Endothelial cell of umbilical vein (primary cell): Measurements from ENCODE around the gene KDM4B. TPM values are rescaled to one million over a fixed set of nuclear protein-coding genes. Genes with fewer than 3 reads are reported as not detected.

Experiments used
- BruUV-seq: library from RNA; stranded (reverse); fragments of 400-500 nt; replicated peaks from 2 replicates; lab custom pipeline; 2021; lab: Mats Ljungman, UMichigan
- CTCF ChIA-PET: fragments of 300-600, 350-600 bp; sonication (Branson Sonifier 250); formaldehyde crosslinking; loops from one replicate; lab custom pipeline; 2021; ENCODE audit warnings: antibody characterized with exemption, inconsistent platforms; lab: Charles Lee
- POLR2A ChIA-PET: fragments of 300-600, 350-600 bp; sonication (Branson Sonifier 250); formaldehyde crosslinking; loops from one replicate; lab custom pipeline; 2021; ENCODE audit warnings: antibody characterized with exemption, inconsistent platforms; lab: Charles Lee
- DNase-seq: peaks from one replicate; pipeline ENCODE4 v3.0.0-alpha.2; 2011; ENCODE audit warnings: low read depth, low spot score
- FAIRE-seq: peaks from 2 replicates; lab custom pipeline; 2011; peaks lifted over from hg19 to GRCh38; lab: Jason Lieb, UNC
- H2AFZ ChIP-seq: 2 replicates; pipeline ENCODE4 v1.6.0; 2012; ENCODE audit warnings: low read depth, low read length, control low read depth, inconsistent platforms
- H3K27ac ChIP-seq: 2 replicates; pipeline ENCODE4 v1.5.1; 2011; ENCODE audit warnings: low read depth, mild to moderate bottlenecking, control low read depth, low read length, moderate library complexity; ENCODE audit not compliant: insufficient read depth
- H3K27me3 ChIP-seq, 2 experiments: 2 replicates each; pipeline versions ENCODE4 v1.6.0 to v1.6.1; 2011; ENCODE audit warnings: low read length in 2 of 2, mixed read lengths in 1 of 2; ENCODE audit not compliant: control insufficient read depth in 2 of 2, insufficient read depth in 2 of 2
- H3K36me3 ChIP-seq, 2 experiments: 2 replicates in 1 of 2; 3 replicates in 1 of 2; pipeline ENCODE4 v1.5.1; 2011; ENCODE audit warnings: low read length in 2 of 2, mild to moderate bottlenecking in 1 of 2, moderate library complexity in 1 of 2; ENCODE audit not compliant: control insufficient read depth in 2 of 2, insufficient read depth in 2 of 2; ENCODE audit errors: extremely low read depth in 1 of 2
- H3K4me1 ChIP-seq: 3 replicates; pipeline ENCODE4 v1.5.1; 2011; ENCODE audit warnings: mild to moderate bottlenecking, low read length; ENCODE audit not compliant: control insufficient read depth, insufficient read depth; ENCODE audit errors: extremely low read depth
- H3K4me2 ChIP-seq: 2 replicates; pipeline ENCODE4 v1.6.1; 2011; ENCODE audit warnings: low read length, control low read depth, mixed read lengths; ENCODE audit not compliant: insufficient read depth
- H3K4me3 ChIP-seq, 3 experiments: fragments of 200-600 bp in 1 of 3; sonication (generic), shearing (Covaris generic) in 1 of 3; replicated peaks in 1 of 3; 2 replicates each; pipeline ENCODE4 v1.5.1; 2011 to 2016; ENCODE audit warnings: control low read depth in 3 of 3, low read length in 3 of 3, mild to moderate bottlenecking in 2 of 3, inconsistent platforms in 1 of 3, low read depth in 1 of 3, moderate library complexity in 1 of 3; ENCODE audit not compliant: insufficient read depth in 1 of 3
- H3K79me2 ChIP-seq: 2 replicates; pipeline ENCODE4 v1.6.0; 2012; ENCODE audit warnings: low read length, inconsistent platforms; ENCODE audit not compliant: control insufficient read depth, insufficient read depth
- H3K9ac ChIP-seq: replicated peaks from 2 replicates; pipeline ENCODE3; 2011; ENCODE audit warnings: low read length, control low read depth; ENCODE audit not compliant: insufficient read depth; ENCODE audit errors: extremely low read depth
- H3K9me1 ChIP-seq: replicated peaks from 3 replicates; pipeline ENCODE4 v1.6.0; 2011; ENCODE audit warnings: mild to moderate bottlenecking, low read length; ENCODE audit not compliant: control insufficient read depth, insufficient read depth; ENCODE audit errors: extremely low read depth
- H3K9me3 ChIP-seq: replicated peaks from 2 replicates; pipeline ENCODE4 v1.5.1; 2012; ENCODE audit warnings: low read length, inconsistent platforms; ENCODE audit not compliant: control insufficient read depth, insufficient read depth
- H4K20me1 ChIP-seq: replicated peaks from 2 replicates; pipeline ENCODE3; 2011; ENCODE audit warnings: mild to moderate bottlenecking, low read length; ENCODE audit not compliant: control insufficient read depth, insufficient read depth; ENCODE audit errors: extremely low read depth
- CTCF ChIP-seq, 2 donors: IDR thresholded peaks; 1 replicate in 1 of 2; 2 replicates in 1 of 2; pipeline ENCODE4 v1.5.1; 2011; ENCODE audit warnings: low read length in 2 of 2, mild to moderate bottlenecking in 2 of 2, moderate library complexity in 2 of 2, control low read depth in 1 of 2, inconsistent platforms in 1 of 2, low read depth in 1 of 2; ENCODE audit not compliant: insufficient read depth in 1 of 2; ENCODE audit errors: extremely low read depth in 1 of 2
- EZH2 ChIP-seq: IDR thresholded peaks from 2 replicates; pipeline ENCODE4 v1.6.1; 2012; ENCODE audit warnings: borderline replicate concordance, low read depth, mild to moderate bottlenecking, moderate library complexity, low read length, inconsistent platforms; ENCODE audit not compliant: severe bottlenecking
- FOS ChIP-seq: IDR thresholded peaks from 2 replicates; pipeline ENCODE4 v1.6.1; 2011; ENCODE audit warnings: mild to moderate bottlenecking, low read length, moderate library complexity, borderline replicate concordance; ENCODE audit not compliant: insufficient read depth
- GATA2 ChIP-seq: IDR thresholded peaks from 2 replicates; pipeline ENCODE4 v1.7.0; 2011; ENCODE audit warnings: low read depth, mild to moderate bottlenecking, moderate library complexity, mixed read lengths, low read length; ENCODE audit not compliant: insufficient read length, insufficient read depth
- JUN ChIP-seq: IDR thresholded peaks from 2 replicates; pipeline ENCODE4 v1.6.1; 2011; ENCODE audit warnings: borderline replicate concordance, low read depth; ENCODE audit not compliant: insufficient read length, insufficient read depth
- MAX ChIP-seq: IDR thresholded peaks from 2 replicates; pipeline ENCODE4 v1.6.1; 2011; ENCODE audit not compliant: insufficient read depth, insufficient read length
- MYC ChIP-seq: IDR thresholded peaks from one replicate; pipeline ENCODE4 v1.6.1; 2011; ENCODE audit warnings: mild to moderate bottlenecking, low read depth, low read length
- POLR2A ChIP-seq: IDR thresholded peaks from 2 replicates; pipeline ENCODE4 v1.6.1; 2012; ENCODE audit warnings: low read depth, mild to moderate bottlenecking, control low read depth, low read length
- POLR2AphosphoS5 ChIP-seq: IDR thresholded peaks from 2 replicates; pipeline ENCODE4 v1.6.1; 2012; ENCODE audit warnings: low read depth, mild to moderate bottlenecking, control low read depth, low read length, moderate library complexity; ENCODE audit not compliant: insufficient read depth
- dilution Hi-C: fragments of 300-500 bp; cut with MboI; formaldehyde crosslinking; loops from one replicate; pipeline ENCODE4 v1.15.0; 2019; ENCODE audit warnings: low sequenced_read_pairs; ENCODE audit not compliant: extremely low pct_ligation_motif_present
- intact Hi-C: fragments of 100-400 bp; cut with micrococcal nuclease; formaldehyde crosslinking; loops from one replicate; pipeline ENCODE4 v1.10.0; 2022
- polyA plus RNA-seq, 4 experiments: library from polyadenylated mRNA; depleted of rRNA in 3 of 4; stranded (reverse) in 3 of 4; unstranded in 1 of 4; fragments of >200 nt; gene quantifications; 2 replicates each; pipeline versions ENCODE4 v1.2.1 to v1.2.3, GENCODE V29; 2011 to 2012; ENCODE audit warnings: missing spikeins in 1 of 4
- total RNA-seq: library from RNA; stranded (reverse); gene quantifications from 2 replicates; pipeline ENCODE4 v1.2.3, GENCODE V29; 2021

The KDM4B gene
- total and polyA plus RNA-seq, 2 donors (not counting 3 experiments of a cell fraction or from before 2014, with no cell fraction given) = 12.4 to 37.2 TPM

GRCh38 chr19:5138606-5139582 lies 170.0 kb downstream of the KDM4B start:
- no peak overlapping the region for H2AFZ ChIP-seq
- H3K9ac ChIP-seq = no peak overlapping the region
- no peaks in the 10 kb centered on the region for H3K79me2 ChIP-seq
- no peaks in the 10 kb centered on the region for H3K9me3 ChIP-seq
- dilution Hi-C loops (no loop called here), intact Hi-C loops (no loop called here)
- no peaks in the 10 kb centered on the region for H4K20me1 ChIP-seq
- no peak for TF ChIP-seq JUN
- TF ChIP-seq MAX = no peak
- no peak for TF ChIP-seq POLR2A
- no peak for TF ChIP-seq POLR2AphosphoS5
- TF ChIP-seq GATA2 = no peak
- no peak for TF ChIP-seq CTCF (IDR thresholded peaks at IDR 0.05; ENCODE audit: extremely low read depth in 1 of 2, insufficient read depth in 1 of 2, low read depth in 1 of 2, low read length in 2 of 2)
- no peak for TF ChIP-seq MYC
- TF ChIP-seq EZH2 = no peak
- TF ChIP-seq FOS = no peak
- H3K9me1 ChIP-seq = no peaks in the 10 kb centered on the region
- H3K4me2 ChIP-seq = no peak overlapping the region
- peaks cover 2 to 45% of the 10 kb centered on the region in 2 experiments for H3K36me3 ChIP-seq
- H3K27ac ChIP-seq = no peak overlapping the region
- BruUV-seq = no TSS peak
- H3K27me3 ChIP-seq = no peaks in the 10 kb centered on the region
- DNase-seq = no peak
- FAIRE-seq = no peak
- no peak overlapping the region for H3K4me3 ChIP-seq
- H3K4me1 ChIP-seq = no peaks in the 10 kb centered on the region
- ChIA-PET CTCF (no interaction called here), POLR2A (no interaction called here)
